ENCODE results near the gene DAB1. TPM values are rescaled to one million over a fixed set of nuclear protein-coding genes. Genes with fewer than 3 reads are reported as not detected.

The DAB1 gene
- total and polyA plus RNA-seq, 10 of the 15 experiments (the other 5 are each of a cell fraction or from before 2014, with no cell fraction given): 0.02 to 0.10 (median 0.03) TPM; not detected in 5

DNA sequence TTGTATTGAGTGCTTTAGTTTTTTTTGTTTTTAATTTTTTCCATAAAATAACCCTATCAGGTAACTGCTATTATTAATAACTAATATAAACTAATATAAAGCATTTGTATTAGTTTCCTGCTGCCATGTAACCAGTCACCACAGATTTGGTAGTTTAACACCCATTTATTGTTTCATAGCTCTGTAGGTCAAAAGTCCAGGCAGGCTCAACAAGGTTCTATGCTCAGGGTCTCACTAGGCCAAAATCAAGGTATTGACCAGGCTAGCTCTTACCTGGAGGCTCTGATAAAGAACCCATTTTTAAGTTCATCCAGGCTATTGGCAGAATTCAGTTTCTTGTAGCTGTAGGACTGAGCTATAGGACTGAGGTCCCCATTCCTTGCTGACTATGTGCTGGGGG is 189.4 kb downstream of the DAB1 start (continued):
- no peak for TF ChIP-seq ASH2L (IDR thresholded peaks at IDR 0.05; ENCODE audit: borderline replicate concordance, low read depth)

DNA sequence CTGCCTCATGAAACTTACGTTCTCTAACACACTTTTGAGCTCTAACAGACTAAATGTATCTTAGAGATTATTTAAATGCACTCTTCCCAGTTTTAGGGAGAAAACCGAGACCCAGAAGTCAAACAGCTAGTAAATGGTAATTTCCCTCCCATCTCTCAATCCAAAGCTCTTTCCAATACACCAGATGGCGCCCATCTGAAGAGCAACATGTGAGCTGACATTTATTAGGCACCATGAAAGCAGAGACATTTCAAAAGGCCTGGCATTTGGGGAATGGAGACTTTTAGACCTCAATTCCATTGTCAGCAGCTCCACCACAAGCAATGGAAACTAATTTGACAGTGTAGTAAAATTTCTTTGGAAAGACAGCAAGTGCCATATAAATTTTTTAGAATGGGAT is 191.4 kb downstream of the DAB1 start:
- BruUV-seq (replicated peaks): no TSS peak
- no peak for ATAC-seq
- no peak overlapping the region for H3K27ac ChIP-seq (ENCODE audit: control insufficient read depth, insufficient read depth)
- DNase-seq (ENCODE audit: low read depth, low spot score): no peak
- ChIA-PET RAD21 (ENCODE audit: unreplicated experiment) (no interaction called here), CTCF (interaction anchor here (1.1 kb wide), 1 partner anchor 29 kb away, joined by 3 read pairs; no protein-coding TSS in a partner anchor), SMC1A (ENCODE audit: uncharacterized antibody, unreplicated experiment) (interaction anchor here (0.5 to 0.7 kb wide), 3 partner anchors 389 to 865 kb away, joined by 3 to 4 read pairs (median 3); no protein-coding TSS in a partner anchor), POLR2A (no interaction called here)
- H3K9ac ChIP-seq (ENCODE audit: control insufficient read depth, insufficient read depth, low read length): no peak overlapping the region
- no peaks in the 10 kb centered on the region for H4K20me1 ChIP-seq (ENCODE audit: control insufficient read depth, insufficient read depth)
- no peaks in the 10 kb centered on the region for H3K36me3 ChIP-seq (ENCODE audit: control insufficient read depth in 2 of 2, insufficient read depth in 2 of 2, low read length in 1 of 2)
- no peak overlapping the region for H3K4me3 ChIP-seq
- H3K9me3 ChIP-seq (replicated peaks; ENCODE audit: control insufficient read depth, insufficient read depth, low read length): no peaks in the 10 kb centered on the region
- no peak for FAIRE-seq
- in situ Hi-C loops (cut with MboI): no loop called here
- intact Hi-C loops (cut with micrococcal nuclease; ENCODE audit: unreplicated experiment): no loop called here
- no peak overlapping the region for H3K4me2 ChIP-seq (ENCODE audit: control insufficient read depth, insufficient read depth)
- no peaks in the 10 kb centered on the region for H3K79me2 ChIP-seq (ENCODE audit: control insufficient read depth, insufficient read depth, low read length)
- 13% methylated on average over 3 of the region's 3 CpGs for WGBS (ENCODE audit: insufficient coverage, insufficient replicate concordance, low lambda C conversion rate, missing lambda C conversion rate)
- H2AFZ ChIP-seq (ENCODE audit: control insufficient read depth, low read depth, low read length): no peak overlapping the region
- H3K4me1 ChIP-seq (ENCODE audit: control insufficient read depth, insufficient read depth, low read length): no peaks in the 10 kb centered on the region
- H3K27me3 ChIP-seq (replicated peaks in 1 of 2; ENCODE audit: control insufficient read depth in 2 of 2, insufficient read depth in 2 of 2, low read length in 1 of 2): no peaks in the 10 kb centered on the region
- no peak for TF ChIP-seq RAD51 (IDR thresholded peaks at IDR 0.05)
- TF ChIP-seq LARP7 (IDR thresholded peaks at IDR 0.05): no peak
- no peak for TF ChIP-seq RUNX3 (IDR thresholded peaks at IDR 0.05; ENCODE audit: low read length)
- TF ChIP-seq PAX5 (IDR thresholded peaks at IDR 0.05; ENCODE audit: borderline replicate concordance, low read depth, low read length): no peak
- no peak for TF ChIP-seq ZBTB40 (IDR thresholded peaks at IDR 0.05; ENCODE audit: borderline replicate concordance)
- TF ChIP-seq KLF5 (IDR thresholded peaks at IDR 0.05; ENCODE audit: partially characterized antibody): no peak
- no peak for TF ChIP-seq SPI1 (IDR thresholded peaks at IDR 0.05; ENCODE audit: borderline replicate concordance, insufficient read depth, low read depth, low read length)
- TF ChIP-seq, protein P1, sequence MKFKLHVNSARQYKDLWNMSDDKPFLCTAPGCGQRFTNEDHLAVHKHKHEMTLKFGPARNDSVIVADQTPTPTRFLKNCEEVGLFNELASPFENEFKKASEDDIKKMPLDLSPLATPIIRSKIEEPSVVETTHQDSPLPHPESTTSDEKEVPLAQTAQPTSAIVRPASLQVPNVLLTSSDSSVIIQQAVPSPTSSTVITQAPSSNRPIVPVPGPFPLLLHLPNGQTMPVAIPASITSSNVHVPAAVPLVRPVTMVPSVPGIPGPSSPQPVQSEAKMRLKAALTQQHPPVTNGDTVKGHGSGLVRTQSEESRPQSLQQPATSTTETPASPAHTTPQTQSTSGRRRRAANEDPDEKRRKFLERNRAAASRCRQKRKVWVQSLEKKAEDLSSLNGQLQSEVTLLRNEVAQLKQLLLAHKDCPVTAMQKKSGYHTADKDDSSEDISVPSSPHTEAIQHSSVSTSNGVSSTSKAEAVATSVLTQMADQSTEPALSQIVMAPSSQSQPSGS (IDR thresholded peaks at IDR 0.05; ENCODE audit: low read length): no peak
- TF ChIP-seq MEF2A (IDR thresholded peaks at IDR 0.05; ENCODE audit: insufficient read depth, low read depth, low read length): no peak
- no peak for TF ChIP-seq BACH1 (IDR thresholded peaks at IDR 0.05; ENCODE audit: borderline replicate concordance)
- TF ChIP-seq TCF7 (IDR thresholded peaks at IDR 0.05; ENCODE audit: borderline replicate concordance): no peak
- no peak for TF ChIP-seq YY1 (IDR thresholded peaks at IDR 0.05; ENCODE audit: low read depth, low read length)
- TF ChIP-seq HCFC1 (IDR thresholded peaks at IDR 0.05; ENCODE audit: low read length): no peak
- TF ChIP-seq, protein P2, sequence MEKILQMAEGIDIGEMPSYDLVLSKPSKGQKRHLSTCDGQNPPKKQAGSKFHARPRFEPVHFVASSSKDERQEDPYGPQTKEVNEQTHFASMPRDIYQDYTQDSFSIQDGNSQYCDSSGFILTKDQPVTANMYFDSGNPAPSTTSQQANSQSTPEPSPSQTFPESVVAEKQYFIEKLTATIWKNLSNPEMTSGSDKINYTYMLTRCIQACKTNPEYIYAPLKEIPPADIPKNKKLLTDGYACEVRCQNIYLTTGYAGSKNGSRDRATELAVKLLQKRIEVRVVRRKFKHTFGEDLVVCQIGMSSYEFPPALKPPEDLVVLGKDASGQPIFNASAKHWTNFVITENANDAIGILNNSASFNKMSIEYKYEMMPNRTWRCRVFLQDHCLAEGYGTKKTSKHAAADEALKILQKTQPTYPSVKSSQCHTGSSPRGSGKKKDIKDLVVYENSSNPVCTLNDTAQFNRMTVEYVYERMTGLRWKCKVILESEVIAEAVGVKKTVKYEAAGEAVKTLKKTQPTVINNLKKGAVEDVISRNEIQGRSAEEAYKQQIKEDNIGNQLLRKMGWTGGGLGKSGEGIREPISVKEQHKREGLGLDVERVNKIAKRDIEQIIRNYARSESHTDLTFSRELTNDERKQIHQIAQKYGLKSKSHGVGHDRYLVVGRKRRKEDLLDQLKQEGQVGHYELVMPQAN (conservative IDR thresholded peaks at IDR 0.05): no peak
